Nephron (organoid): Measurements from ENCODE around the gene MOG.

Source experiments
- H3K27ac Mint-ChIP-seq, 3 experiments: 2 replicates each; pipeline ENCODE4 v1.8.0; 2020; ENCODE audit warnings: mixed read lengths in 3 of 3, mild to moderate bottlenecking in 2 of 3, moderate library complexity in 1 of 3
- H3K27me3 Mint-ChIP-seq: 2 replicates; pipeline ENCODE4 v1.8.0; 2021; ENCODE audit warnings: low read depth, mild to moderate bottlenecking, moderate library complexity, mixed read lengths
- H3K36me3 Mint-ChIP-seq: 2 replicates; pipeline ENCODE4 v1.8.0; 2020; ENCODE audit warnings: low read depth, mixed read lengths
- H3K4me1 Mint-ChIP-seq: 2 replicates; pipeline ENCODE4 v1.8.0; 2020; ENCODE audit warnings: mixed read lengths
- H3K4me3 Mint-ChIP-seq, 3 experiments: 2 replicates each; pipeline ENCODE4 v1.8.0; 2020; ENCODE audit warnings: mild to moderate bottlenecking in 3 of 3, mixed read lengths in 3 of 3, moderate library complexity in 2 of 3
- H3K9me3 Mint-ChIP-seq: 2 replicates; pipeline ENCODE4 v1.8.0; 2020; ENCODE audit warnings: mixed read lengths
- CTCF ChIP-seq, 3 experiments: fragments of 200-600 bp; sonication (generic); IDR thresholded peaks; one replicate each; pipeline ENCODE4 v1.5.0; 2021; ENCODE audit warnings: antibody characterized with exemption in 3 of 3; ENCODE audit not compliant: unreplicated experiment in 3 of 3

MOG gene

GRCh38 chr6:29685718-29686326, 28.9 kb downstream of the MOG start:
- peaks cover 27% of the 10 kb centered on the region for H3K27me3 Mint-ChIP-seq
- no peaks in the 10 kb centered on the region for H3K9me3 Mint-ChIP-seq
- H3K4me1 Mint-ChIP-seq, result no peaks in the 10 kb centered on the region
- TF ChIP-seq CTCF (IDR thresholded peaks at IDR 0.05; ENCODE audit: unreplicated experiment in 3 of 3), result no peak
- no peaks in the 10 kb centered on the region for H3K36me3 Mint-ChIP-seq
- H3K4me3 Mint-ChIP-seq, result no peak overlapping the region
- H3K27ac Mint-ChIP-seq, result no peak overlapping the region

- H3K4me3 Mint-ChIP-seq, result no peak overlapping the region
- H3K36me3 Mint-ChIP-seq, result no peaks in the 10 kb centered on the region
- no peaks in the 10 kb centered on the region for H3K27me3 Mint-ChIP-seq
- H3K27ac Mint-ChIP-seq, result no peak overlapping the region
- H3K4me1 Mint-ChIP-seq, result no peaks in the 10 kb centered on the region
- peaks cover 12% of the 10 kb centered on the region for H3K9me3 Mint-ChIP-seq
- TF ChIP-seq CTCF (IDR thresholded peaks at IDR 0.05; ENCODE audit: unreplicated experiment in 3 of 3), result no peak
Measured at GRCh38 chr6:29694637-29695036, 37.7 kb downstream of the MOG start.

- TF ChIP-seq CTCF (IDR thresholded peaks at IDR 0.05; ENCODE audit: unreplicated experiment in 3 of 3), result peak in 2 of 3 experiments; percentile 25 to 32
- Mint-ChIP-seq H3K27ac (no peak overlapping the region), H3K36me3 (no peaks in the 10 kb centered on the region), H3K4me1 (no peaks in the 10 kb centered on the region), H3K27me3 (no peaks in the 10 kb centered on the region), H3K4me3 (no peak overlapping the region), H3K9me3 (peaks cover 7% of the 10 kb centered on the region)
Measured at GRCh38 chr6:29696147-29697125, 39.5 kb downstream of the MOG start.

- no peaks in the 10 kb centered on the region for H3K4me1 Mint-ChIP-seq
- TF ChIP-seq CTCF (IDR thresholded peaks at IDR 0.05; ENCODE audit: unreplicated experiment in 3 of 3), result peak; percentile 44 to 58 (median 54)
- H3K27me3 Mint-ChIP-seq, result peaks cover 47% of the 10 kb centered on the region
- H3K27ac Mint-ChIP-seq, result no peak overlapping the region
- no peaks in the 10 kb centered on the region for H3K36me3 Mint-ChIP-seq
- H3K4me3 Mint-ChIP-seq, result no peak overlapping the region
- H3K9me3 Mint-ChIP-seq, result no peaks in the 10 kb centered on the region
Measured at GRCh38 chr6:29702519-29703103, 45.7 kb downstream of the MOG start.

- Mint-ChIP-seq H3K27ac (no peak overlapping the region), H3K36me3 (no peaks in the 10 kb centered on the region), H3K27me3 (peaks cover 68% of the 10 kb centered on the region), H3K9me3 (no peaks in the 10 kb centered on the region), H3K4me1 (peaks cover 4% of the 10 kb centered on the region), H3K4me3 (no peak overlapping the region)
- peak; percentile 40 to 67 (median 66) for TF ChIP-seq CTCF (IDR thresholded peaks at IDR 0.05; ENCODE audit: unreplicated experiment in 3 of 3)
Measured at GRCh38 chr6:29705389-29706231, 48.7 kb downstream of the MOG start.
